ENCODE data around the gene MSRB2.
"Not testable (repeated sequence)": the region's sequence is repeated elsewhere in the genome, so short reads cannot be mapped to it uniquely, and the experiment has no call there.

MSRB2 gene

GRCh38 chr10:23070913-23071218 is 24.5 kb upstream of the MSRB2 start:
- Histone ChIP-seq H3K4me1 (ENCODE audit: control insufficient read depth, insufficient read depth, low read length, unreplicated experiment) (peaks cover 2% of the 10 kb centered on the region), H3K79me2 (ENCODE audit: control insufficient read depth, insufficient read depth, low read length, unreplicated experiment) (no peaks in the 10 kb centered on the region), H3K36me3 (ENCODE audit: insufficient read depth, low read length) (no peaks in the 10 kb centered on the region), H3K4me3 (ENCODE audit: low read depth, low read length) (no peak overlapping the region), H2AFZ (ENCODE audit: low read length, unreplicated experiment) (no peak overlapping the region), H3K27me3 (ENCODE audit: insufficient read depth, low read length) (no peaks in the 10 kb centered on the region), H3K27ac (ENCODE audit: low read depth, low read length) (no peak overlapping the region)

DNA sequence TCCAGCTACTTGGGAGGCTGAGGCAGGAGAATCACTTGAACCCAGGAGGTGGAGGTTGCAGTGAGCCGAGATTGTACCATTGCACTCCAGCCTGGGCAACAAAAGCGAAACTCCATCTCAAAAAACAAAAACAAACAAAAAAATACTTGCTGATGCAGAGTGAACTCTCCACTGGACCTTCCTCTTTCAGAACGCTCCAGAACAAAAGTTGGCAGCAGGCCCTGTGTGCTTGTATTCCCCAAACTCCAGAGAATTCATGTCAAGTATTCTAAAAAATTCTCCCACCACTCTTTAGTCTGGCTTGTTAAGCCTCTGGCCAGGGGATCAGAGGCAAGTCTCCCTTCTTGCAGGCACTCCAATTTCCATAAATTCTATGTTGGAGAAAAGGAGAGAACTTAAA is 22.8 kb upstream of the MSRB2 start:
- H3K36me3 ChIP-seq (ENCODE audit: insufficient read depth, low read length); H3K79me2 ChIP-seq (ENCODE audit: control insufficient read depth, insufficient read depth, low read length, unreplicated experiment); H3K27me3 ChIP-seq (ENCODE audit: insufficient read depth, low read length); H3K4me3 ChIP-seq (ENCODE audit: low read depth, low read length); H2AFZ ChIP-seq (ENCODE audit: low read length, unreplicated experiment); H3K27ac ChIP-seq (ENCODE audit: low read depth, low read length); H3K4me1 ChIP-seq (ENCODE audit: control insufficient read depth, insufficient read depth, low read length, unreplicated experiment): not testable (repeated sequence)

GRCh38 chr10:23073527-23073926 is 21.9 kb upstream of the MSRB2 start:
- H3K79me2 ChIP-seq (ENCODE audit: control insufficient read depth, insufficient read depth, low read length, unreplicated experiment) = no peaks in the 10 kb centered on the region
- no peaks in the 10 kb centered on the region for H3K4me1 ChIP-seq (ENCODE audit: control insufficient read depth, insufficient read depth, low read length, unreplicated experiment)
- H3K27me3 ChIP-seq (ENCODE audit: insufficient read depth, low read length) = peaks cover 14% of the 10 kb centered on the region
- no peak overlapping the region for H2AFZ ChIP-seq (ENCODE audit: low read length, unreplicated experiment)
- H3K36me3 ChIP-seq (ENCODE audit: insufficient read depth, low read length) = no peaks in the 10 kb centered on the region
- no peak overlapping the region for H3K27ac ChIP-seq (ENCODE audit: low read depth, low read length)
- H3K4me3 ChIP-seq (ENCODE audit: low read depth, low read length) = no peak overlapping the region

DNA sequence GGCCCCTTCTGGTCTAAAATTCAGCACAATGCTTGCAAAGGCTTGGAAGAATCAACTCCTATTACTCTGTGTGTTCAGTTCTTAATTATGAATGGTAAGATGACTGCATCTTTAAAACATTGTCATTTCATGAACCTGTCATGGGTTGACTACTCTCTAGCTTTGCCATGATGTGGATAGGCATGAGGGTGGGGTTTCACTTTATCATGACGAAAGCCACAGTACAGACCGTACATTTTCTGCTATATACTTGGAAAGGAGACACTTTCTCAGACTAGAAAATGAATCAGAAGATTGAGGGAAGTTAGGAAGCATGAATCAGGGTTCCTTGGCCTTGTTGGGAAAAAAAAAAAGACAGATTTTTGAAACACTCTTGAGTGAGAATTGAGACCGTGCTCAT is 19.7 kb upstream of the MSRB2 start:
- H3K27ac ChIP-seq (ENCODE audit: low read depth, low read length) = no peak overlapping the region
- no peaks in the 10 kb centered on the region for H3K79me2 ChIP-seq (ENCODE audit: control insufficient read depth, insufficient read depth, low read length, unreplicated experiment)
- H3K36me3 ChIP-seq (ENCODE audit: insufficient read depth, low read length) = no peaks in the 10 kb centered on the region
- no peaks in the 10 kb centered on the region for H3K4me1 ChIP-seq (ENCODE audit: control insufficient read depth, insufficient read depth, low read length, unreplicated experiment)
- no peak overlapping the region for H2AFZ ChIP-seq (ENCODE audit: low read length, unreplicated experiment)
- peaks cover 32% of the 10 kb centered on the region for H3K27me3 ChIP-seq (ENCODE audit: insufficient read depth, low read length)
- H3K4me3 ChIP-seq (ENCODE audit: low read depth, low read length) = no peak overlapping the region

DNA sequence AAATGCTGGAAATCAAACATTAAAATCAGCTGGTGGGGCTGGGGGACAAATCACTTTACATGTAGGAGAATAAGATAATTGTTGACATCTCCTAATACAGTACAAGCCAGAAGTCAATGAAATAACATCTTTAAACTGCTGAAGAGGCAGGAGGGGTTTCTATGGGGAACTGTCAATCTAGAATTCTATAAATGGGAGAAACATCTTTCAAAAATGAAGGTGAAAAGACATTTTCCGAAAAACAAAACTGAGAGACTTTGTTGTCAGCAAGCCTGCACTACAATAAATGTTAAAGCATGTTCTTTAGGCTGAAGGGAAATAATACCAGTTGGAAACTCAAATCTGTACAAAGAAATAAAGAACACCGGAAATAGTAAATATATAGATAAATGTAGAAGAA is 17.3 kb upstream of the MSRB2 start:
- peaks cover 50% of the 10 kb centered on the region for H3K27me3 ChIP-seq (ENCODE audit: insufficient read depth, low read length)
- H2AFZ ChIP-seq (ENCODE audit: low read length, unreplicated experiment) = no peak overlapping the region
- H3K4me3 ChIP-seq (ENCODE audit: low read depth, low read length) = no peak overlapping the region
- H3K4me1 ChIP-seq (ENCODE audit: control insufficient read depth, insufficient read depth, low read length, unreplicated experiment) = no peaks in the 10 kb centered on the region
- no peaks in the 10 kb centered on the region for H3K36me3 ChIP-seq (ENCODE audit: insufficient read depth, low read length)
- H3K27ac ChIP-seq (ENCODE audit: low read depth, low read length) = no peak overlapping the region
- H3K79me2 ChIP-seq (ENCODE audit: control insufficient read depth, insufficient read depth, low read length, unreplicated experiment) = no peaks in the 10 kb centered on the region

DNA sequence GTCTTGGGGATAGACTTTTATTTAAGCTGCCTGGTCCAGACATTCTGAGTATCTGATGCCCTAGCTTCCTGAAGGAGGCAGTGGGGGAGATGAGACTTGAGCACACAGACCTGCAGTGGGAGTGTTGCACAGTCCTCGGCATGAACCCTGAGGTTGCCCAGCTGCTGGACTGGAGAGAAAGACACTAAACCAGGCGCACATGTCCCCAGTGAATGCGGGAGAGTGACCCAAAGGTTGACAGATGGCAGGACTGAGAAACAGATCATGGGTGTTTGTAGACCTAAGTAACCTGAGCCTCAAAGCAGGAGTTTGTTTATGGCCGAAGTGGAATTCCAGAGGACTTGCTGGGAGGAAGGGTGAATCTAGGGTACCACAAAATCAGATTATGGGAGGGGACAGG is 15.7 kb upstream of the MSRB2 start:
- Histone ChIP-seq H3K27ac (ENCODE audit: low read depth, low read length) (no peak overlapping the region), H3K4me3 (ENCODE audit: low read depth, low read length) (no peak overlapping the region), H3K4me1 (ENCODE audit: control insufficient read depth, insufficient read depth, low read length, unreplicated experiment) (no peaks in the 10 kb centered on the region), H3K79me2 (ENCODE audit: control insufficient read depth, insufficient read depth, low read length, unreplicated experiment) (no peaks in the 10 kb centered on the region), H2AFZ (ENCODE audit: low read length, unreplicated experiment) (no peak overlapping the region), H3K27me3 (ENCODE audit: insufficient read depth, low read length) (peaks cover 62% of the 10 kb centered on the region), H3K36me3 (ENCODE audit: insufficient read depth, low read length) (no peaks in the 10 kb centered on the region)

DNA sequence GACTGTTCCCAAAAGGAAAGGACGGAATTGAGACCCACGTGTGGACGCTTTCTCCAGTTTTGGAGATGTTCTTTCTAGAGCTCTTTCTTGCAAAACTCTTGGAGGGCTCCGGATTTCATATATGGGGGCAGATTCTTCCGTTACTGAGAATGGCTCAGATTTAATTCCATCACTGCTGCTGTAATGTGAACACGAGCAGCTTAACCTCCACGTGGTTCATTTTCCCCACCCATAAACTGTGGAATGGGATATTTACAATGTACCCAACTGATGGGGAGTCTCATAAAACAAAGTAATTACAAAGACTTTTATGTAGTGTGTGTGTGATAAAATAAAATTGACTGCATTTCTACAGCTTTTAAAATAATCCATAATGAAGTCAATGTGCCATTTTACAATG is 15.1 kb upstream of the MSRB2 start:
- H3K4me1 ChIP-seq (ENCODE audit: control insufficient read depth, insufficient read depth, low read length, unreplicated experiment) = no peaks in the 10 kb centered on the region
- no peak overlapping the region for H3K4me3 ChIP-seq (ENCODE audit: low read depth, low read length)
- H3K27ac ChIP-seq (ENCODE audit: low read depth, low read length) = no peak overlapping the region
- H2AFZ ChIP-seq (ENCODE audit: low read length, unreplicated experiment) = no peak overlapping the region
- H3K27me3 ChIP-seq (ENCODE audit: insufficient read depth, low read length) = peaks cover 65% of the 10 kb centered on the region
- no peaks in the 10 kb centered on the region for H3K79me2 ChIP-seq (ENCODE audit: control insufficient read depth, insufficient read depth, low read length, unreplicated experiment)
- H3K36me3 ChIP-seq (ENCODE audit: insufficient read depth, low read length) = no peaks in the 10 kb centered on the region

DNA sequence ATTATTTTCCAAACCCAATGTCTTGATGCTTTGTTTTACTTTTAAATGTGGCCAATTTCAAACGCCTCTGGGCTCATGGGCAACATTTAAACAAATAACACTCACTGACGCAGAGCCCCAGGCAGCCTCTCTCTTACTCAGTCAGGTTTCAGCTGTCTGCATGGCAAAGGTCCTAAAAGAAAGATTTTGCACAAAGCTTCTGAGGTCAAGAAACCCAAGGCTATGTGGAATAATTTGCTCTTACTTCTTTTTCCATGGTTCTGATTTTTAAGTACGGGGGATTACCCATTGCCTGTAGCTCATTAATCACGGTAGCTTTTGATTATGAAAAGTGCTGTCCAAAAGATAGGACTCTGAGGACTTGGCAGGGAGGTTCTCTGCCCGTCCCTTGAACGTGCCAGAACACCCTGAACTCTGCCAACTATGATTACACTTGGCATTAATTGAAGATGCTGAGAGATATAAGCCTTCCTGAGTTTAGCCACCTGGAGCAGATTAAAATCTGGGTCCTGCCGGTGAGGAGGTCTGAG is 14.1 kb upstream of the MSRB2 start:
- H3K4me1 ChIP-seq (ENCODE audit: control insufficient read depth, insufficient read depth, low read length, unreplicated experiment) = no peaks in the 10 kb centered on the region
- H3K4me3 ChIP-seq (ENCODE audit: low read depth, low read length) = no peak overlapping the region
- no peak overlapping the region for H3K27ac ChIP-seq (ENCODE audit: low read depth, low read length)
- peaks cover 65% of the 10 kb centered on the region for H3K27me3 ChIP-seq (ENCODE audit: insufficient read depth, low read length)
- no peaks in the 10 kb centered on the region for H3K36me3 ChIP-seq (ENCODE audit: insufficient read depth, low read length)
- no peaks in the 10 kb centered on the region for H3K79me2 ChIP-seq (ENCODE audit: control insufficient read depth, insufficient read depth, low read length, unreplicated experiment)
- no peak overlapping the region for H2AFZ ChIP-seq (ENCODE audit: low read length, unreplicated experiment)

DNA sequence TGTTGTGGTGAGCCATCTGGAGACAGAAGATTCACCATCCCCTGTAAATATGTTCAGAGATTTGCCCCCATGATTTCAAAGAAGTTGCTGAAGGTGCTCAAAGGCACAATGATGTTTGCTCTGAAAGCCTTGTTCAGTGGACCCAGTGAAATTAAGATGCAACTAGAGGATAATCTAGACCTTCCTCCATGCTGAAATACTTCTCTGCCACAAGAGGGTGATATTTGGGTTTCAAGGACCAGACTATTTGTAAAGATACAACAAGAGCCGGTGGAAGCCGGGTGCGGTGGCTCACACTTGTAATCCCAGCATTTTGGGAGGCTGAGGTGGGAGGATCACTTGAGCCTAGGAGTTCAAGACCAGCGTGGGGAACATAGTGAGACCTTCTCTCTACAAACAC is 13.5 kb upstream of the MSRB2 start:
- Histone ChIP-seq H3K27me3 (ENCODE audit: insufficient read depth, low read length) (peaks cover 64% of the 10 kb centered on the region), H3K27ac (ENCODE audit: low read depth, low read length) (no peak overlapping the region), H3K4me1 (ENCODE audit: control insufficient read depth, insufficient read depth, low read length, unreplicated experiment) (no peaks in the 10 kb centered on the region), H2AFZ (ENCODE audit: low read length, unreplicated experiment) (no peak overlapping the region), H3K36me3 (ENCODE audit: insufficient read depth, low read length) (no peaks in the 10 kb centered on the region), H3K79me2 (ENCODE audit: control insufficient read depth, insufficient read depth, low read length, unreplicated experiment) (no peaks in the 10 kb centered on the region), H3K4me3 (ENCODE audit: low read depth, low read length) (no peak overlapping the region)

DNA sequence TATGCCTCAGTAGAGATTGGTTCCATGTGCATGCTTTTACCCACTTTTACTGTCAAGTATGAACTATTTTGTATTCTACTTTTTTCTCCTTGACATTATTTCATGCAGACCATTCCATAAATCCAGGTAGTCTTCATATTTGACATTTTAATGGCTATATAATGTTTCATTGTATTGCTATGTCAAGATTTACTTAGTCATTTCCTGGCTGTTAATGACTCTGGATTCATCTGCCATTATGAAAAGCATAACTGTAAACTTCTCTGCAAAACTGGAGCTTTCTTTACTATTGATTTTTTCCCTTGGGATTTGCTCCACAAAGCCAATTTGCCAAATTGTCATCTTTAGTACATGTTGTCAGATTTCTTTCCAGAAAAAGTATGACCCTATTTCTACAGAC is 6.8 kb upstream of the MSRB2 start:
- Histone ChIP-seq H3K4me3 (ENCODE audit: low read depth, low read length) (no peak overlapping the region), H3K27ac (ENCODE audit: low read depth, low read length) (no peak overlapping the region), H2AFZ (ENCODE audit: low read length, unreplicated experiment) (no peak overlapping the region), H3K27me3 (ENCODE audit: insufficient read depth, low read length) (peaks cover 11% of the 10 kb centered on the region), H3K36me3 (ENCODE audit: insufficient read depth, low read length) (no peaks in the 10 kb centered on the region), H3K79me2 (ENCODE audit: control insufficient read depth, insufficient read depth, low read length, unreplicated experiment) (no peaks in the 10 kb centered on the region), H3K4me1 (ENCODE audit: control insufficient read depth, insufficient read depth, low read length, unreplicated experiment) (peaks cover 3% of the 10 kb centered on the region)

DNA sequence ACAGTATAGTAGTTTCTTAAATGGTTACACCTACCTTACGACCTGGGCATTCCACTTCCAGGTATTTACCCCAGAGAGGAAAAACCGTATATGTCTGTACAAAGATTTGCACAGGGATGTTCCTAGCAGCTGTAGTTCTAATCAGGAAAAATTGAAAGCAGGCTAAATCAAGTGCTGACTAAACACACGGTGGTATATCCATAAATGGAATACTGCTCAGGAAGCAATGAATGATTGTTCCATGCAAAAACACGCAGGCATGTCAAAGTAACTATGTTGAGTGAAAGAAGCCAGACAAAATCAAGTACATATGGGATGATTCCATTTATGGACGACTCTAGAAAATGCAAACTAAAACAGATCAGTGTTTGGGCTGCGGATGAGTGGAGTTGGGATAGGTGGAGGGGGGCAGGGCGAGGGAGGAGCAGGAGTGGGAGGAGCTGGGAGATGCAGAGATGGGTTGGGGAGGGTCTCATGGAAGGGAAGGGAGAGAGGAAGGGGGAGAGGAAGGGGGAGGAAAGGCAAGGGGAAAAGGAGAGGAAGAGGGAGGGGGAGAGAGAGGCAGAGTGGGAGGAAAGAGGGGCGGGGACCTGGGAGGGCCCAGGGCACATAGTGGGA is 484 bp upstream of the MSRB2 start:
- H3K27ac ChIP-seq (ENCODE audit: low read depth, low read length) = no peak overlapping the region
- H3K27me3 ChIP-seq (ENCODE audit: insufficient read depth, low read length) = no peaks in the 10 kb centered on the region; the same call in none of the 2 replicates
- peak overlapping the region; percentile 79 for H3K4me3 ChIP-seq (ENCODE audit: low read depth, low read length)
- peaks cover 20% of the 10 kb centered on the region for H3K79me2 ChIP-seq (ENCODE audit: control insufficient read depth, insufficient read depth, low read length, unreplicated experiment)
- H3K36me3 ChIP-seq (ENCODE audit: insufficient read depth, low read length) = no peaks in the 10 kb centered on the region
- peaks cover 16% of the 10 kb centered on the region for H3K4me1 ChIP-seq (ENCODE audit: control insufficient read depth, insufficient read depth, low read length, unreplicated experiment)
- peak overlapping the region; percentile 37 for H2AFZ ChIP-seq (ENCODE audit: low read length, unreplicated experiment)

All from ACC112 (cell line).